ENCODE data around the gene BSND. TPM values are rescaled to one million over a fixed set of nuclear protein-coding genes. Genes with fewer than 3 reads are reported as not detected.

BSND gene
- polyA plus RNA-seq, 1 donor from 2014 or later, result not detected

GRCh38 chr1:55051621-55052020 lies 52.9 kb downstream of the BSND start:
- H3K27ac ChIP-seq (ENCODE audit: low read length), result no peak overlapping the region
- no peak overlapping the region for H2AFZ ChIP-seq (ENCODE audit: low read depth, low read length)
- no peaks in the 10 kb centered on the region for H3K79me2 ChIP-seq (replicated peaks; ENCODE audit: insufficient read depth, low read length)
- H3K9me3 ChIP-seq (ENCODE audit: low read length), result no peaks in the 10 kb centered on the region
- no peaks in the 10 kb centered on the region for H4K20me1 ChIP-seq (ENCODE audit: insufficient read depth)
- TF ChIP-seq MXI1 (conservative IDR thresholded peaks at IDR 0.05; ENCODE audit: poor library complexity, severe bottlenecking) (no peak), EP300 (conservative IDR thresholded peaks at IDR 0.05; ENCODE audit: poor library complexity, severe bottlenecking) (no peak), CTCF (IDR thresholded peaks at IDR 0.05; ENCODE audit: poor library complexity, severe bottlenecking) (no peak), POLR2AphosphoS5 (IDR thresholded peaks at IDR 0.05) (no peak), RAD21 (conservative IDR thresholded peaks at IDR 0.05) (no peak), EZH2 (IDR thresholded peaks at IDR 0.05; ENCODE audit: borderline replicate concordance, insufficient read depth, low read length, poor library complexity, severe bottlenecking) (no peak), TAF1 (IDR thresholded peaks at IDR 0.05; ENCODE audit: low read depth) (no peak), REST (IDR thresholded peaks at IDR 0.05; ENCODE audit: borderline replicate concordance) (no peak), SMC3 (conservative IDR thresholded peaks at IDR 0.05; ENCODE audit: poor library complexity) (no peak)
- H3K27me3 ChIP-seq (ENCODE audit: insufficient read depth, low read depth, low read length), result no peaks in the 10 kb centered on the region
- no peak overlapping the region for H3K4me2 ChIP-seq (ENCODE audit: low read length)
- no peak overlapping the region for H3K4me3 ChIP-seq (ENCODE audit: low read length)
- no peak overlapping the region for H3K9ac ChIP-seq (ENCODE audit: low read length)
- no peaks in the 10 kb centered on the region for H3K36me3 ChIP-seq (ENCODE audit: insufficient read depth, low read length)
- no peaks in the 10 kb centered on the region for H3F3A ChIP-seq (ENCODE audit: insufficient read depth, low read length, poor library complexity, severe bottlenecking)
- no peaks in the 10 kb centered on the region for H3K9me2 ChIP-seq (ENCODE audit: insufficient read depth, low read length)

GRCh38 chr1:55052221-55053142 lies 53.7 kb downstream of the BSND start:
- no peak for TF ChIP-seq REST (IDR thresholded peaks at IDR 0.05; ENCODE audit: borderline replicate concordance)
- TF ChIP-seq MXI1 (conservative IDR thresholded peaks at IDR 0.05; ENCODE audit: poor library complexity, severe bottlenecking), result no peak
- TF ChIP-seq TAF1 (IDR thresholded peaks at IDR 0.05; ENCODE audit: low read depth), result no peak
- no peak for TF ChIP-seq EZH2 (IDR thresholded peaks at IDR 0.05; ENCODE audit: borderline replicate concordance, insufficient read depth, low read length, poor library complexity, severe bottlenecking)
- TF ChIP-seq POLR2AphosphoS5 (IDR thresholded peaks at IDR 0.05), result no peak
- no peak for TF ChIP-seq RAD21 (conservative IDR thresholded peaks at IDR 0.05)
- no peak for TF ChIP-seq EP300 (conservative IDR thresholded peaks at IDR 0.05; ENCODE audit: poor library complexity, severe bottlenecking)
- no peak for TF ChIP-seq SMC3 (conservative IDR thresholded peaks at IDR 0.05; ENCODE audit: poor library complexity)
- no peak for TF ChIP-seq CTCF (IDR thresholded peaks at IDR 0.05; ENCODE audit: poor library complexity, severe bottlenecking)
- H3K9me2 ChIP-seq (ENCODE audit: insufficient read depth, low read length), result no peaks in the 10 kb centered on the region
- H3K4me2 ChIP-seq (ENCODE audit: low read length), result no peak overlapping the region
- no peak overlapping the region for H3K9ac ChIP-seq (ENCODE audit: low read length)
- no peak overlapping the region for H3K4me3 ChIP-seq (ENCODE audit: low read length)
- no peaks in the 10 kb centered on the region for H3K36me3 ChIP-seq (ENCODE audit: insufficient read depth, low read length)
- H3K9me3 ChIP-seq (ENCODE audit: low read length), result no peaks in the 10 kb centered on the region
- no peaks in the 10 kb centered on the region for H3K27me3 ChIP-seq (ENCODE audit: insufficient read depth, low read depth, low read length)
- H3K79me2 ChIP-seq (replicated peaks; ENCODE audit: insufficient read depth, low read length), result no peaks in the 10 kb centered on the region
- no peak overlapping the region for H3K27ac ChIP-seq (ENCODE audit: low read length)
- no peaks in the 10 kb centered on the region for H3F3A ChIP-seq (ENCODE audit: insufficient read depth, low read length, poor library complexity, severe bottlenecking)
- no peaks in the 10 kb centered on the region for H4K20me1 ChIP-seq (ENCODE audit: insufficient read depth)
- H2AFZ ChIP-seq (ENCODE audit: low read depth, low read length), result no peak overlapping the region

All from neural cell (in vitro differentiated cells).